ENCODE results near the gene ARSG. TPM values are rescaled to one million over a fixed set of nuclear protein-coding genes. Genes with fewer than 3 reads are reported as not detected.

The ARSG gene
- total and polyA plus RNA-seq, 4 donors: 1.5 to 5.4 (median 2.3) TPM

DNA sequence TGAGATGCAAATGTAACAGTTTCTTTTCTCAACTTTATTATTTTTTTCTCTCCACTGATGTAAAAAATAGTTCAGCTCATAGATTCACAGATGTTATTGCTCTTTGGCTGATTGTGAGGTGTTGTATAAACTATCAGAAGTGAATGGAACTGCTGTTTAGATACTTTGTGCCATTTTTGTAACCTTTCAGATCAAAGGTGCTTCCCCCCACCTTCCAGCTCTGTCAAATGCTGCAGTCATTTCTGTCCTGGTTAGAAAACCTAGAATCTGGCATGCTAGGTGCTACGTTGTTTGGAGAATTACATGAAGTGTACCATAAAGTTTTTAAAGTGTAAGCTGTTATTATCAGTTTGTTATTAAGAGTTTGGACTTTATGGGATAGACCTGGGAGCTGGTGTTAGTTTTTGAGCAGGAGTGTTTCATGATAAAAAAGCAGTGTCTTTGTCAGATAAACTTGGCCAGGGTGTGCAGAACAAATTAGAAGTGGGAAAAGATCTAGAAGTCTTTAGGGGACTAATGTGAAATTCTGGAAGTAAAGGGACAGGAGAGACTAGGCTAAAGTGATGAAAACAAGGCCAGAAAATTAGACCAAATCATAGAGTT is 167.8 kb downstream of the ARSG start:
- Histone ChIP-seq H3K9me3 (ENCODE audit: control insufficient read depth in 4 of 4, low read length in 3 of 4) (no peaks in the 10 kb centered on the region), H3K27me3 (ENCODE audit: control insufficient read depth in 4 of 4, insufficient read depth in 4 of 4, low read length in 3 of 4) (no peaks in the 10 kb centered on the region), H3K9ac (ENCODE audit: low read depth in 1 of 2, low read length in 2 of 2) (peak overlapping the region in 1 of 2 donors; percentile 70), H3K27ac (ENCODE audit: low read depth in 1 of 2, low read length in 2 of 2) (no peak overlapping the region), H3K4me3 (ENCODE audit: low read depth in 1 of 3, low read length in 3 of 3) (no peak overlapping the region), H3K4me1 (ENCODE audit: control insufficient read depth in 4 of 4, insufficient read depth in 4 of 4, low read length in 3 of 4) (peaks cover 3 to 32% (median 28%) of the 10 kb centered on the region in 4 donors), H3K36me3 (ENCODE audit: control insufficient read depth in 4 of 4, insufficient read depth in 3 of 4, low read depth in 1 of 4, low read length in 3 of 4) (no peaks in the 10 kb centered on the region)
- TF ChIP-seq RXRA (IDR thresholded peaks at IDR 0.05): no peak
- TF ChIP-seq SP1 (IDR thresholded peaks at IDR 0.05): no peak
- TF ChIP-seq RAD21 (IDR thresholded peaks at IDR 0.05): no peak
- TF ChIP-seq, protein P1, sequence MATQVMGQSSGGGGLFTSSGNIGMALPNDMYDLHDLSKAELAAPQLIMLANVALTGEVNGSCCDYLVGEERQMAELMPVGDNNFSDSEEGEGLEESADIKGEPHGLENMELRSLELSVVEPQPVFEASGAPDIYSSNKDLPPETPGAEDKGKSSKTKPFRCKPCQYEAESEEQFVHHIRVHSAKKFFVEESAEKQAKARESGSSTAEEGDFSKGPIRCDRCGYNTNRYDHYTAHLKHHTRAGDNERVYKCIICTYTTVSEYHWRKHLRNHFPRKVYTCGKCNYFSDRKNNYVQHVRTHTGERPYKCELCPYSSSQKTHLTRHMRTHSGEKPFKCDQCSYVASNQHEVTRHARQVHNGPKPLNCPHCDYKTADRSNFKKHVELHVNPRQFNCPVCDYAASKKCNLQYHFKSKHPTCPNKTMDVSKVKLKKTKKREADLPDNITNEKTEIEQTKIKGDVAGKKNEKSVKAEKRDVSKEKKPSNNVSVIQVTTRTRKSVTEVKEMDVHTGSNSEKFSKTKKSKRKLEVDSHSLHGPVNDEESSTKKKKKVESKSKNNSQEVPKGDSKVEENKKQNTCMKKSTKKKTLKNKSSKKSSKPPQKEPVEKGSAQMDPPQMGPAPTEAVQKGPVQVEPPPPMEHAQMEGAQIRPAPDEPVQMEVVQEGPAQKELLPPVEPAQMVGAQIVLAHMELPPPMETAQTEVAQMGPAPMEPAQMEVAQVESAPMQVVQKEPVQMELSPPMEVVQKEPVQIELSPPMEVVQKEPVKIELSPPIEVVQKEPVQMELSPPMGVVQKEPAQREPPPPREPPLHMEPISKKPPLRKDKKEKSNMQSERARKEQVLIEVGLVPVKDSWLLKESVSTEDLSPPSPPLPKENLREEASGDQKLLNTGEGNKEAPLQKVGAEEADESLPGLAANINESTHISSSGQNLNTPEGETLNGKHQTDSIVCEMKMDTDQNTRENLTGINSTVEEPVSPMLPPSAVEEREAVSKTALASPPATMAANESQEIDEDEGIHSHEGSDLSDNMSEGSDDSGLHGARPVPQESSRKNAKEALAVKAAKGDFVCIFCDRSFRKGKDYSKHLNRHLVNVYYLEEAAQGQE (IDR thresholded peaks at IDR 0.05): no peak
- WGBS: 16% methylated on average over 1 of the region's 1 CpG
- DNase-seq (ENCODE audit: low spot score): no peak

GRCh38 chr17:68460146-68460545 is 168.9 kb downstream of the ARSG start:
- 86% methylated on average over 2 of the region's 2 CpGs for WGBS
- no peaks in the 10 kb centered on the region for H3K36me3 ChIP-seq (ENCODE audit: control insufficient read depth in 4 of 4, insufficient read depth in 3 of 4, low read depth in 1 of 4, low read length in 3 of 4)
- peaks cover 2 to 32% (median 28%) of the 10 kb centered on the region in 4 donors for H3K4me1 ChIP-seq (ENCODE audit: control insufficient read depth in 4 of 4, insufficient read depth in 4 of 4, low read length in 3 of 4)
- DNase-seq (ENCODE audit: low spot score): no peak
- H3K9ac ChIP-seq (ENCODE audit: low read depth in 1 of 2, low read length in 2 of 2): no peak overlapping the region
- H3K27me3 ChIP-seq (ENCODE audit: control insufficient read depth in 4 of 4, insufficient read depth in 4 of 4, low read length in 3 of 4): no peaks in the 10 kb centered on the region
- H3K9me3 ChIP-seq (ENCODE audit: control insufficient read depth in 4 of 4, low read length in 3 of 4): no peaks in the 10 kb centered on the region
- no peak overlapping the region for H3K4me3 ChIP-seq (ENCODE audit: low read depth in 1 of 3, low read length in 3 of 3)
- no peak overlapping the region for H3K27ac ChIP-seq (ENCODE audit: low read depth in 1 of 2, low read length in 2 of 2)
- TF ChIP-seq NR2F2 (IDR thresholded peaks at IDR 0.05): no peak
- no peak for TF ChIP-seq FOXA2 (IDR thresholded peaks at IDR 0.05)
- TF ChIP-seq HNF4G (IDR thresholded peaks at IDR 0.05): no peak
- no peak for TF ChIP-seq ATF3 (IDR thresholded peaks at IDR 0.05)
- TF ChIP-seq, protein P2, sequence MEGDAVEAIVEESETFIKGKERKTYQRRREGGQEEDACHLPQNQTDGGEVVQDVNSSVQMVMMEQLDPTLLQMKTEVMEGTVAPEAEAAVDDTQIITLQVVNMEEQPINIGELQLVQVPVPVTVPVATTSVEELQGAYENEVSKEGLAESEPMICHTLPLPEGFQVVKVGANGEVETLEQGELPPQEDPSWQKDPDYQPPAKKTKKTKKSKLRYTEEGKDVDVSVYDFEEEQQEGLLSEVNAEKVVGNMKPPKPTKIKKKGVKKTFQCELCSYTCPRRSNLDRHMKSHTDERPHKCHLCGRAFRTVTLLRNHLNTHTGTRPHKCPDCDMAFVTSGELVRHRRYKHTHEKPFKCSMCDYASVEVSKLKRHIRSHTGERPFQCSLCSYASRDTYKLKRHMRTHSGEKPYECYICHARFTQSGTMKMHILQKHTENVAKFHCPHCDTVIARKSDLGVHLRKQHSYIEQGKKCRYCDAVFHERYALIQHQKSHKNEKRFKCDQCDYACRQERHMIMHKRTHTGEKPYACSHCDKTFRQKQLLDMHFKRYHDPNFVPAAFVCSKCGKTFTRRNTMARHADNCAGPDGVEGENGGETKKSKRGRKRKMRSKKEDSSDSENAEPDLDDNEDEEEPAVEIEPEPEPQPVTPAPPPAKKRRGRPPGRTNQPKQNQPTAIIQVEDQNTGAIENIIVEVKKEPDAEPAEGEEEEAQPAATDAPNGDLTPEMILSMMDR (IDR thresholded peaks at IDR 0.05; ENCODE audit: low read depth, low read length, missing input control): no peak
- TF ChIP-seq, protein P3, sequence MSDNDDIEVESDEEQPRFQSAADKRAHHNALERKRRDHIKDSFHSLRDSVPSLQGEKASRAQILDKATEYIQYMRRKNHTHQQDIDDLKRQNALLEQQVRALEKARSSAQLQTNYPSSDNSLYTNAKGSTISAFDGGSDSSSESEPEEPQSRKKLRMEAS (IDR thresholded peaks at IDR 0.05): no peak
- no peak for TF ChIP-seq ZBTB33 (IDR thresholded peaks at IDR 0.05)
- TF ChIP-seq RAD21 (IDR thresholded peaks at IDR 0.05): no peak
- no peak for TF ChIP-seq YY1 (IDR thresholded peaks at IDR 0.05)
- TF ChIP-seq TAF1 (conservative IDR thresholded peaks at IDR 0.05): no peak
- TF ChIP-seq JUND (IDR thresholded peaks at IDR 0.05): no peak
- no peak for TF ChIP-seq HNF4A (conservative IDR thresholded peaks at IDR 0.05)
- no peak for TF ChIP-seq GABPA (IDR thresholded peaks at IDR 0.05 in 1 of 2, conservative IDR thresholded peaks at IDR 0.05 in 1 of 2)
- TF ChIP-seq, protein P1 (IDR thresholded peaks at IDR 0.05): no peak
